ENCODE results near the gene MYEF2. TPM values are rescaled to one million over a fixed set of nuclear protein-coding genes. Genes with fewer than 3 reads are reported as not detected.
A peak's percentile ranks its signal among the peaks of the same experiment; 100 is the strongest.

Gene MYEF2
- total RNA-seq, 8 experiments from 2014 or later, result 0.76 to 122 (median 78.5) TPM

DNA sequence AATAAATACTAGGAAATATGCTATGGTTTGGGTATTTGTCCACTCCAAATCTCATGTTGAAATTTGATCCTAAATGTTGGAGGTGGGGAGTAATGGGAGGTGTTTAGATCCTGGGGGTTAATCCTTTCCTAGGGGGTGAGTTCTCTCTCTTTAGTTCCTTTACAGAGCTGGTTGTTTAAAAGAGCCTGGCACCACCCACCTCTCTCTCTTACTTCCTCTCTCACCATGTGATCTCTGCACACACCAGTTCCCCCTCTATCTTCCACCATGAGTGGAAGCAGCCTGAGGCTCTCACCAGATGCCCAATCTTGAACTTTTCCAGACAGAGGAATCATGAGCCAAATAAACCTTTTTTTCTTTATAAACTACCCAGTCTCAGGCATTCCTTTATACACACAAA, 46.8 kb downstream of the MYEF2 start:
- no peak overlapping the region for H3K4me3 ChIP-seq
- no peaks in the 10 kb centered on the region for H3K4me1 ChIP-seq (replicated peaks in 1 of 2)
- ATAC-seq (replicated peaks in 6 of 8), result no peak
- in situ Hi-C loops (cut with MboI; ENCODE audit: low pct_unique_long_range_greater_than_20kb in 2 of 9, low sequenced_read_pairs in 9 of 9, unreplicated experiment in 9 of 9), result no loop called here
- H3K27ac ChIP-seq, result no peak overlapping the region

- peaks cover 0 to 4% of the 10 kb centered on the region in 2 donors for H3K4me1 ChIP-seq (replicated peaks in 1 of 2)
- 20 to 100% (median 87%) methylated on average over 1 to 6 of the region's 6 CpGs for WGBS, 10 experiments
- in situ Hi-C loops (cut with MboI; ENCODE audit: low pct_unique_long_range_greater_than_20kb in 2 of 9, low sequenced_read_pairs in 9 of 9, unreplicated experiment in 9 of 9), result no loop called here
Observed at GRCh38 chr15:48126667-48127355, 51.3 kb downstream of the MYEF2 start.

DNA sequence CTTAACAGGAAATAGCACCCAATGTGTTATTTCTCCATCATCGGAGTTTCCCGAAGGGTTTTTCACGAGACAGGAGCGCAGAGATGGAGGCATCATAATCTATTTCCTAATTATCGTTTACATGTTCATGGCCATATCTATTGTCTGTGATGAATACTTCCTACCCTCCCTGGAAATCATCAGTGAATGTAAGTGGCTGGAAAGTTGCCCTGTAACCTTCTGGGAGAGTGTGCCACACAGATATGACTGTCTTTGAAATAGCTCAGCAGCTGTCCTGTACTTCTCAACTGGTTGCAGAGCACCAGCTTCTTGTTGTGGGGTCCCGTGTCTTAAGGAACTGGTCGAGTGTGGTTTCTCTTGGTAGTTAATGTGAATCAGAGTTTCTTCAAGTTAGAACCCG, 56.2 kb downstream of the MYEF2 start:
- Histone ChIP-seq H3K4me1 (replicated peaks in 1 of 2) (peaks cover 0 to 11% of the 10 kb centered on the region in 2 donors), H3K4me3 (no peak overlapping the region), H3K27ac (no peak overlapping the region)
- in situ Hi-C loops (cut with MboI; ENCODE audit: low pct_unique_long_range_greater_than_20kb in 2 of 9, low sequenced_read_pairs in 9 of 9, unreplicated experiment in 9 of 9), result no loop called here
- 45 to 97% (median 90%) methylated on average over 3 to 8 of the region's 8 CpGs for WGBS, 10 experiments
- ATAC-seq (replicated peaks in 6 of 8), result no peak

More at GRCh38 chr15:48126667-48127355, 51.3 kb downstream of the MYEF2 start:
- H3K27ac ChIP-seq, result no peak overlapping the region
- ATAC-seq (replicated peaks in 6 of 8), result peak in 1 of 8 experiments; percentile 10
- no peak overlapping the region for H3K4me3 ChIP-seq

GRCh38 chr15:48120745-48121144, 57.4 kb downstream of the MYEF2 start, which contains the start of gene SLC24A5:
Gene SLC24A5 (plus strand): TSS chr15:48120990. CDS start chr15:48121045, 55 bp downstream.
- Histone ChIP-seq H3K27ac (no peak within 1 kb of the TSS), H3K4me3 (no peak within 1 kb of the TSS), H3K4me1 (replicated peaks in 1 of 2) (peaks cover 0 to 11% of the 10 kb centered on the region in 2 donors)
- in situ Hi-C loops (cut with MboI; ENCODE audit: low pct_unique_long_range_greater_than_20kb in 2 of 9, low sequenced_read_pairs in 9 of 9, unreplicated experiment in 9 of 9), result no loop called here
- 45 to 100% (median 82%) methylated on average over 1 to 4 of the region's 6 CpGs; no CpG with 5 or more reads in 5 of the 10 experiments for WGBS, 10 experiments
- peak in 5 of 8 experiments; percentile 13 to 55 (median 22) for ATAC-seq (replicated peaks in 6 of 8)

DNA sequence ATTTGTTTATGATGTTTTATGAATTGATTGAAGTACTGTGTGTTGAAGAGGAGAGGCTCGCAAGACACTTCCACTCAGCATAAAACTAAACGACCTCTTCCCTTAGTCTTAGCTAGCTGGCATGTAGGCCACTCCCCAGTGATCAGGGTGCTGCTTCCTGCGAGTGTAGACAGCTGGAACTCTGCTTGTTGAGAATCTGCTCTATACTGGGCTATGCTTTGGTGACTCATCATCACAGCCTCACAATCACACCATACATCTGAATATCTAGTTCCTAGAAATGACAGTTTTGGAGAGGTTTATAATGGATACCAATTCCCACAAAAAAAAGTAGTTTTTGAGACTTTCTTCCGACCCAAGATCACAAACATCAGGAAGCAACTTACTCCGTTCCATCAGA, 58.8 kb downstream of the MYEF2 start:
- 20 to 100% (median 76%) methylated on average over 2 to 5 of the region's 5 CpGs; no CpG with 5 or more reads in 1 of the 10 experiments for WGBS, 10 experiments
- in situ Hi-C loops (cut with MboI; ENCODE audit: low pct_unique_long_range_greater_than_20kb in 2 of 9, low sequenced_read_pairs in 9 of 9, unreplicated experiment in 9 of 9), result no loop called here
- ATAC-seq (replicated peaks in 6 of 8), result no peak
- Histone ChIP-seq H3K4me3 (no peak overlapping the region), H3K4me1 (replicated peaks in 1 of 2) (peaks cover 0 to 11% of the 10 kb centered on the region in 2 donors), H3K27ac (no peak overlapping the region)

DNA sequence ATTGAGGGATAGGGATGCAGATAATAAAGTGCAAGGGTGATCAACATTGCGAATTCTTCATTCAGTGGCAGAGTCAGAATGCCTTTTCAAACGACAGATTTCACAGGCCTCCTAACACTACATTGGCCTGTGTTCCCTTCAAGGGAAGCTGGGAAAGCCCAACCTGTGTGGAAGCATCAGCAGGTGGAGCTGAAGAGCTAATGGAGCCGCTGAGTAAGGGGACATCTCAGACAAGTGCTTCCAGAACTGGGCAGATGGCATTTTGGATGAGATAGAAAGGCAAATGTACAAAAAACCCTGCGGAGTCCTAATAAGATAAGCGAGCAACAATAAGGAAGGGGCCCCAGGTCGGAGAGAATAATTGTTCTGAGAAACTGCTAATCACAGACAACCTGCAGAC, 65.9 kb downstream of the MYEF2 start:
- Histone ChIP-seq H3K27ac (no peak overlapping the region), H3K4me1 (replicated peaks in 1 of 2) (peaks cover 2 to 7% of the 10 kb centered on the region in 2 donors), H3K4me3 (no peak overlapping the region)
- peak in 6 of 8 experiments; percentile 66 to 96 (median 76) for ATAC-seq (replicated peaks in 6 of 8)
- 0 to 44% (median 38%) methylated on average over 1 to 4 of the region's 6 CpGs; no CpG with 5 or more reads in 3 of the 10 experiments for WGBS, 10 experiments
- in situ Hi-C loops (cut with MboI; ENCODE audit: low pct_unique_long_range_greater_than_20kb in 2 of 9, low sequenced_read_pairs in 9 of 9, unreplicated experiment in 9 of 9), result no loop called here

- no peak overlapping the region for H3K27ac ChIP-seq
- in situ Hi-C loops (cut with MboI; ENCODE audit: low pct_unique_long_range_greater_than_20kb in 2 of 9, low sequenced_read_pairs in 9 of 9, unreplicated experiment in 9 of 9), result no loop called here
- H3K4me3 ChIP-seq, result no peak overlapping the region
- peaks cover 2 to 7% of the 10 kb centered on the region in 2 donors for H3K4me1 ChIP-seq (replicated peaks in 1 of 2)
- no peak for ATAC-seq (replicated peaks in 6 of 8)
- 28 to 100% (median 81%) methylated on average over 1 to 3 of the region's 5 CpGs; no CpG with 5 or more reads in 4 of the 10 experiments for WGBS, 10 experiments
Observed at GRCh38 chr15:48109856-48110531, 68.1 kb downstream of the MYEF2 start.

GRCh38 chr15:48109212-48109611, 68.9 kb downstream of the MYEF2 start:
- 25 to 100% (median 79%) methylated on average over 1 to 4 of the region's 4 CpGs; no CpG with 5 or more reads in 1 of the 10 experiments for WGBS, 10 experiments
- in situ Hi-C loops (cut with MboI; ENCODE audit: low pct_unique_long_range_greater_than_20kb in 2 of 9, low sequenced_read_pairs in 9 of 9, unreplicated experiment in 9 of 9), result no loop called here

DNA sequence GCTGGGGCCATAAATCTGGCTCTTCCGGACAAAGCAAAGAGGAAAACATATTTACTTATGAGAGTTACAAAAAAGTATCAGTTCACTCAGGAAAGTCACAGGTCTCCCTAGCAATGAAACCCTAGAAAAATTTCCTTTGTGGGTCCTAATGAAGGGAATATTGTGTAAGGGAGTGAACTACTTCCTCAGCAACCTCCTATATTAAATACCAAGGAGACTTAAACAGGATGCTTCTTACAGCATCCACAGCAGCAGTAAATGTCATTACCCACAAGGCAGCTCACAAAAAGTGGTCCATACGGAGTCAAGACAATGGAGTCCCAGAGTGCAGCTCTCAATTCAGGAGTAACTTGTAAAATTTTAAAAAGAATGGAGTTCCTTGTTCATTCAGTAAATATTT, 72.2 kb downstream of the MYEF2 start:
- in situ Hi-C loops (cut with MboI; ENCODE audit: low pct_unique_long_range_greater_than_20kb in 2 of 9, low sequenced_read_pairs in 9 of 9, unreplicated experiment in 9 of 9), result no loop called here
- Histone ChIP-seq H3K4me3 (no peak overlapping the region), H3K4me1 (replicated peaks in 1 of 2) (peaks cover 2 to 6% of the 10 kb centered on the region in 2 donors), H3K27ac (no peak overlapping the region)
- peak in 1 of 8 experiments; percentile 81 for ATAC-seq (replicated peaks in 6 of 8)
- WGBS, 10 experiments, result 0 to 100% (median 20%) methylated on average over 1 to 2 of the region's 2 CpGs; no CpG with 5 or more reads in 2 of the 10 experiments

More at GRCh38 chr15:48109212-48109611, 68.9 kb downstream of the MYEF2 start:
- Histone ChIP-seq H3K27ac (no peak overlapping the region), H3K4me3 (no peak overlapping the region), H3K4me1 (replicated peaks in 1 of 2) (peaks cover 2 to 7% of the 10 kb centered on the region in 2 donors)
- no peak for ATAC-seq (replicated peaks in 6 of 8)

GRCh38 chr15:48103647-48104046, 74.4 kb downstream of the MYEF2 start:
- in situ Hi-C loops (cut with MboI; ENCODE audit: low pct_unique_long_range_greater_than_20kb in 2 of 9, low sequenced_read_pairs in 9 of 9, unreplicated experiment in 9 of 9), result no loop called here
- no peak overlapping the region for H3K4me3 ChIP-seq
- ATAC-seq (replicated peaks in 6 of 8), result no peak
- no peak overlapping the region for H3K27ac ChIP-seq
- no peaks in the 10 kb centered on the region for H3K4me1 ChIP-seq (replicated peaks in 1 of 2)
- WGBS, 10 experiments, result 31 to 100% (median 96%) methylated on average over 1 to 5 of the region's 5 CpGs; no CpG with 5 or more reads in 3 of the 10 experiments

DNA sequence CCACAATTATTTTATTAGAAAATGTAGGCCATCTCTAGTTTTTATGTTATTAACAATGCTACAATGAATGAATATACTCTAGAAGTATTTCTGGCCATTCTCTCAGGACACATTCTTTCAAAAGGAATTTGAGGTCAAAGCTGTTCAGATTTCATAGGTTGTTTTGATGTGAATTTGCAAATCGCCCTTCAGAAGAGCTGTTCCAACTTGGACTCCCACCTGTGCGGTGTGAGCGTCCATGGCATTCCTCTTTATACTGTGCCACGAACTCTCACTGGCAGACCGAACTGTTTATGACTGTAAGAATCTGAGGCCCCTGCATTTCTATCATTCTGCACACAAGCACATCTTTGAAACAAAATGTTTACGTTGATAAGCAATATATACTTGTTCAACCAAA, 75.9 kb downstream of the MYEF2 start:
- no peaks in the 10 kb centered on the region for H3K4me1 ChIP-seq (replicated peaks in 1 of 2)
- H3K4me3 ChIP-seq, result no peak overlapping the region
- H3K27ac ChIP-seq, result no peak overlapping the region
- ATAC-seq (replicated peaks in 6 of 8), result no peak
- 40 to 100% (median 88%) methylated on average over 1 to 6 of the region's 6 CpGs for WGBS, 10 experiments
- in situ Hi-C loops (cut with MboI; ENCODE audit: low pct_unique_long_range_greater_than_20kb in 2 of 9, low sequenced_read_pairs in 9 of 9, unreplicated experiment in 9 of 9), result no loop called here

DNA sequence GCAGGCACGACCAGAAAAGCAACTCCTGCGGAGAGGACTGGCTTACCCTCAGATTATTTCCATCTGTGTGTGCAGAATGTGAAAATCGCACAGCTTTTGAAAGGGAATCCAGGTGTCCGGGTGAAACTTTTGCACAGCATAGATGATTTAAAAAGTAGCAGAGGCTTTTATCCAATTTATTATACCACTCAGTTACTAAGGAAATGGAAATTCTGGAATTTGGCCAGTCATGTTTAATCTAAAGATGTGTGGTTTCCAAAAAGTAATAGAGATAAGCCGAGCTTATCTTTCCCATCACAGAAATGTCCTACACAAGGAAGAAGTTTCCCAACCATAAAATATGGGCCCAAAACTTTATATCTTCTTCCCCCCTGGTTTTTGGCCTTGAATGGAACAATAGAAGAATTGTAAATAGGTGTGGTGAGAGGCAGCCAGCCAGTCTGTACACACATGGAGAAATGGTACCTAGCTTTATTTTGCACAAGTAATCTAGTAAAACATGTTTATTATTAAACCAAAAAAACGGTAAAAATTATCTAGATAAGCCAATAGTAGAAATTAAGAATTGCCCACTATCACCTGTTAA, 76.6 kb downstream of the MYEF2 start:
- in situ Hi-C loops (cut with MboI; ENCODE audit: low pct_unique_long_range_greater_than_20kb in 2 of 9, low sequenced_read_pairs in 9 of 9, unreplicated experiment in 9 of 9), result no loop called here
- Histone ChIP-seq H3K27ac (no peak overlapping the region), H3K4me3 (no peak overlapping the region), H3K4me1 (replicated peaks in 1 of 2) (no peaks in the 10 kb centered on the region)
- 10 to 84% (median 43%) methylated on average over 1 to 6 of the region's 6 CpGs; no CpG with 5 or more reads in 1 of the 10 experiments for WGBS, 10 experiments
- no peak for ATAC-seq (replicated peaks in 6 of 8)

DNA sequence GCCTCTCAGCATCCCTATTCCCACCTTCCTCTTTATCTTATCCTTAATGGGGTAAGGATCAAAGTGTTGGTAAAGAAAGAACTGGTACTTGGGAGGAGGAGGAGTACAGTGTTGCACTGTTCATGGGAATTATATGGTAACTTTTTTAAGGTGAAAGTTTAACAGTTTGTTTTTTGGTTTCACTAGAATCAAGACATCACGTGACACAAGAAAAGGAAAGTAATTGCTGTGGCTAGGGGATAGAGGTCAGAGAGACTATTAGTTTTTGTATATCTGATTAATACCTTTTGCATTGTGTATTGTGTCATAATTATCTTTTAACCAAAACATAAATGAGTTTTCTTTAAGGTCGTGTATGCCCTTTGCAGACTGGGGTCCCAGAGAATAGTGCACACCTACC, 80.8 kb downstream of the MYEF2 start:
- Histone ChIP-seq H3K4me1 (replicated peaks in 1 of 2) (peaks cover 4 to 6% of the 10 kb centered on the region in 2 donors), H3K27ac (no peak overlapping the region), H3K4me3 (no peak overlapping the region)
- 72 to 100% (median 83%) methylated on average over 2 of the region's 2 CpGs; no CpG with 5 or more reads in 3 of the 10 experiments for WGBS, 10 experiments
- ATAC-seq (replicated peaks in 6 of 8), result no peak
- in situ Hi-C loops (cut with MboI; ENCODE audit: low pct_unique_long_range_greater_than_20kb in 2 of 9, low sequenced_read_pairs in 9 of 9, unreplicated experiment in 9 of 9), result no loop called here
